ENCODE results near the gene MME.

MME gene

DNA sequence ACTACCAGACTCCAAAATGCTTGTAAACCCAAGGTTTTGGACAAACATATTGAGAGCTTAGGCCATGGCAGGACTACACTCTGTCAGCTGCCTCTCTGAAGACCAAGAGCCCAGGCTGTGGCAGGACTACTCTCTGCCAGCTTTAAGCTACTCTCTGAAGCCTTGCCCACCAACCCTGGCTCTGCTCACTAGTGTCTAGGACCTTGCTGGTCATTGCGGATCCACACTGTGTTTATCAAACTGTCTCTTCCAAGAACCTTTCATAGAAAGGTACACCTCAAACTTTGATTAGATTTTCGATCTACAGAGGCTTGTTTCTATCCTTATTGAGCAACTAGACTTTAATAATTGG lies 41.9 kb upstream of the MME start:
- TF ChIP-seq, protein P1, sequence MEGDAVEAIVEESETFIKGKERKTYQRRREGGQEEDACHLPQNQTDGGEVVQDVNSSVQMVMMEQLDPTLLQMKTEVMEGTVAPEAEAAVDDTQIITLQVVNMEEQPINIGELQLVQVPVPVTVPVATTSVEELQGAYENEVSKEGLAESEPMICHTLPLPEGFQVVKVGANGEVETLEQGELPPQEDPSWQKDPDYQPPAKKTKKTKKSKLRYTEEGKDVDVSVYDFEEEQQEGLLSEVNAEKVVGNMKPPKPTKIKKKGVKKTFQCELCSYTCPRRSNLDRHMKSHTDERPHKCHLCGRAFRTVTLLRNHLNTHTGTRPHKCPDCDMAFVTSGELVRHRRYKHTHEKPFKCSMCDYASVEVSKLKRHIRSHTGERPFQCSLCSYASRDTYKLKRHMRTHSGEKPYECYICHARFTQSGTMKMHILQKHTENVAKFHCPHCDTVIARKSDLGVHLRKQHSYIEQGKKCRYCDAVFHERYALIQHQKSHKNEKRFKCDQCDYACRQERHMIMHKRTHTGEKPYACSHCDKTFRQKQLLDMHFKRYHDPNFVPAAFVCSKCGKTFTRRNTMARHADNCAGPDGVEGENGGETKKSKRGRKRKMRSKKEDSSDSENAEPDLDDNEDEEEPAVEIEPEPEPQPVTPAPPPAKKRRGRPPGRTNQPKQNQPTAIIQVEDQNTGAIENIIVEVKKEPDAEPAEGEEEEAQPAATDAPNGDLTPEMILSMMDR (IDR thresholded peaks at IDR 0.05; ENCODE audit: low read depth, low read length) = no peak
- H3K4me3 ChIP-seq (replicated peaks in 1 of 2; ENCODE audit: low read depth in 2 of 2, low read length in 2 of 2) = no peak overlapping the region
- DNase-seq (ENCODE audit: low read depth in 2 of 2) = no peak

DNA sequence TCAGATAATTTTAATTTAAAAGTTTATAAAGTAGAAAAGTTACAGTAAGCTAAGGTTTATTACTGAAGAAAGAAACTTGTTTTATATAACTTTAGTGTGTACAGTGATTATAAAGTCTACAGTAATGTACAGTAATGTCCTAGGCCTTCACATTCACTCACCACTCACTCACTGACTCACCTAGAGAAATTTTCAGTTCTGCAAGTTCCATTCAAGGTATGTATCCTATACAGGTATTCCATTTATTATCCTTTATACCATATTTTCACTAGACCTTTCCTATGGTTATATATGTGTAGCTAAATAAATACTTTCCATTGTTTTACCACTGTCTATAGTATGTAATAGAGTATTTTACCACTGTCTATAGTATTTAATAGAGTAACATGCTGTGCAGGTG lies 33.2 kb upstream of the MME start:
- DNase-seq (ENCODE audit: low read depth in 2 of 2) = no peak
- H3K4me3 ChIP-seq (replicated peaks in 1 of 2; ENCODE audit: low read depth in 2 of 2, low read length in 2 of 2) = no peak overlapping the region
- TF ChIP-seq, protein P1 (IDR thresholded peaks at IDR 0.05; ENCODE audit: low read depth, low read length) = no peak

DNA sequence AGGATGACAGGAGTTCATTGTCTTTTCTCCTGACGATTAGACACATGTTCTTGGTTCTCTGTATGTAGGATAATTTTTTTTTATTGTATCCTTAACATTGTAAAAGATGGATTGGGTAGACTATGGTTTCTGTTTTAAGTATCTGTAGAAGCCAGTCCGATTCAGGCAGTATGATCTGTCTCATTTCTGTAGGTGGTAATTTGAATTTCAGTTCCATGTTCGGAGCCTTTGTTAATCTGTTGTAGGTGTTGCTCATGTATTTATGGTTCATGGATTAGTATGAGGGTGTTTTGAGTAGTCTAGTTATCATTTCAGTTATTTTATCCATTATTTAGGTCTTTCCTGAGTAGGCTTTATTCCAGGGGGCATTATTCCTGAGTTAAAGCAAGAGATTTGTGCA lies 32.4 kb upstream of the MME start:
- TF ChIP-seq, protein P1 (IDR thresholded peaks at IDR 0.05; ENCODE audit: low read depth, low read length) = no peak
- no peak overlapping the region for H3K4me3 ChIP-seq (replicated peaks in 1 of 2; ENCODE audit: low read depth in 2 of 2, low read length in 2 of 2)
- no peak for DNase-seq (ENCODE audit: low read depth in 2 of 2)

DNA sequence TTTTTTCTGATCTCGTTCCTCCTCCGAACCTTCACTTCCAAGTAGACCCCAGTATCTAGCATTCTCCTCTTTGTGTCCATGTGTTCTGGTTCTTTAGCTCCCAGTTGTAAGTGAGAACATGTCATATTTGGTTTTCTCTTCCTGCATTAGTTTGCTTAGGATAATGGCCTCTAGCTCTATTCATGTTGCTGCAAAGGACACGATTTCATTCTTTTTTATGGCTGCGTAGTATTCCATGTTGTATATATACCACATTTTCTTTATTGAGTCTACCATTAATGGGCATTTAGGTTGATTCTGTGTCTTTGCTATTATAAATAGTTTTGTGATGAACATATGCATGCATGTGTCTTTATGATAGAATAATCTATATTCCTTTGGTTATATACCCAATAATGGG lies 30.2 kb upstream of the MME start:
- no peak overlapping the region for H3K4me3 ChIP-seq (replicated peaks in 1 of 2; ENCODE audit: low read depth in 2 of 2, low read length in 2 of 2)
- DNase-seq (ENCODE audit: low read depth in 2 of 2) = no peak
- TF ChIP-seq, protein P1 (IDR thresholded peaks at IDR 0.05; ENCODE audit: low read depth, low read length) = no peak

DNA sequence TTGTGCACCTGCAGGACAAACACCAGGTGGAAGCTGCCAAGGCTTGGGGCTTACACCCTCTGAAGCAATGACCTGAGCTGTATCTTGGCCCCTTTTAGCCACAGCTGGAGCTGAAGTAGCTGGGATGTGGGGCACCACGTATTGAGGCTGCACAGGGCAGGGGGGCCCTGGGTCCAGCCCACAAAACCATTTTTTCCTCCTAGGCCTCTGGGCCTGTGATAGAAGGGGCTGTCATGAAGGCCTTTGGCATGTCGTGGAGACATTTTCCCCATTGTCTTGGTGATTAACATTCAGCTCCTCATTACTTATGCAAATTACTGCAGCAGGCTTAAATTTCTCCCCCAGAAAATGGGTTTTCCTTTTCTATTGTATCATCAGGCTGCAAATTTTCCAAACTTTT lies 27.6 kb upstream of the MME start:
- TF ChIP-seq, protein P1 (IDR thresholded peaks at IDR 0.05; ENCODE audit: low read depth, low read length) = no peak
- DNase-seq (ENCODE audit: low read depth in 2 of 2) = no peak
- no peak overlapping the region for H3K4me3 ChIP-seq (replicated peaks in 1 of 2; ENCODE audit: low read depth in 2 of 2, low read length in 2 of 2)

DNA sequence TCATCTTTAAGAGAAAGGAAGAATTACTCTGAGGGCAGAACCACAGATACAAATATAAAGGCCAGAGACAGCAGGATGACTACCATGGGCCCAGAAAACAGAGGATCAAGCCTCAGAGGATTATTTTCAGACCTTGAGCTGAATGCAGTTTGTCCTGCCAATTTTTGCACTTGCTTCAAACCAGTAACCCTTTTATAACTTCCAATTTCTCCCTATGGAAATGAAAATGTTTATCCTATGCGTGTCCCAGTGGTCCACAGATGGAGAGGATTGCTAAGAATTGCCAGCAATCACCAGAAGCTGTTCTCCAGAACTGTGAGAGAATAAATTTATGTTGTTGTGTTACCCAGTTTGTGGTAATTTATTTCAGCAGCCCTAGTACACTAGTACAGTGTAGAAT lies 26.4 kb upstream of the MME start:
- no peak for DNase-seq (ENCODE audit: low read depth in 2 of 2)
- TF ChIP-seq, protein P1 (IDR thresholded peaks at IDR 0.05; ENCODE audit: low read depth, low read length) = no peak

DNA sequence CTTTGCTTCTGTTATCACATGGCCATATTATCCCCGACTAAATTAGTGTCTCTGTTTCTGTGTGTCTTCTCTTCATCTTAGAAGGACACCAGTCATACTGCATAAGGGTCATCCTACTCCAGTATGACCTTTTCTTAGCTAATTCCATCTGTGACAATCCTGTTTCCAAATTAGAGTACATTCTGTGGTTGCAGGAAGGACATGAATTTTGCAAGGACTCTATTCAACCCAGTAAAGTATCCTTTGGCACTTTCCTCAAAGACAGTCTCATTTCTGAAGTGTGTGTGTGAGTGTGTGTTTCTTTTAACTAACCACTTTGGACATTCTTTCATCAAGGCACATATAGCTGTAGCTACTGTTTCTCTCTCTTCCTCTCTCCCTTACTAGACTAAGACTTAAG lies 15.2 kb upstream of the MME start:
- H3K4me3 ChIP-seq (replicated peaks in 1 of 2; ENCODE audit: low read depth in 2 of 2, low read length in 2 of 2) = no peak overlapping the region
- peak in 1 of 2 donors; percentile 36 for DNase-seq (ENCODE audit: low read depth in 2 of 2)
- TF ChIP-seq, protein P1 (IDR thresholded peaks at IDR 0.05; ENCODE audit: low read depth, low read length) = no peak

More for the DNA sequence above, 26.4 kb upstream of the MME start:
- H3K4me3 ChIP-seq (replicated peaks in 1 of 2; ENCODE audit: low read depth in 2 of 2, low read length in 2 of 2) = no peak overlapping the region

All from cardiac fibroblast (primary cell).